Stimulated activated CD8-positive, alpha-beta memory T cell treated with anti-CD3 and anti-CD28 coated beads, Interleukin-4, amount 100 ng/mL, for 24 hours (primary cell): ENCODE data around the gene SAMD11.

Experiments
- DNase-seq: peaks from one replicate; pipeline ENCODE4 v3.0.0-alpha.2; 2020; ENCODE audit warnings: low read depth

SAMD11 gene

DNA sequence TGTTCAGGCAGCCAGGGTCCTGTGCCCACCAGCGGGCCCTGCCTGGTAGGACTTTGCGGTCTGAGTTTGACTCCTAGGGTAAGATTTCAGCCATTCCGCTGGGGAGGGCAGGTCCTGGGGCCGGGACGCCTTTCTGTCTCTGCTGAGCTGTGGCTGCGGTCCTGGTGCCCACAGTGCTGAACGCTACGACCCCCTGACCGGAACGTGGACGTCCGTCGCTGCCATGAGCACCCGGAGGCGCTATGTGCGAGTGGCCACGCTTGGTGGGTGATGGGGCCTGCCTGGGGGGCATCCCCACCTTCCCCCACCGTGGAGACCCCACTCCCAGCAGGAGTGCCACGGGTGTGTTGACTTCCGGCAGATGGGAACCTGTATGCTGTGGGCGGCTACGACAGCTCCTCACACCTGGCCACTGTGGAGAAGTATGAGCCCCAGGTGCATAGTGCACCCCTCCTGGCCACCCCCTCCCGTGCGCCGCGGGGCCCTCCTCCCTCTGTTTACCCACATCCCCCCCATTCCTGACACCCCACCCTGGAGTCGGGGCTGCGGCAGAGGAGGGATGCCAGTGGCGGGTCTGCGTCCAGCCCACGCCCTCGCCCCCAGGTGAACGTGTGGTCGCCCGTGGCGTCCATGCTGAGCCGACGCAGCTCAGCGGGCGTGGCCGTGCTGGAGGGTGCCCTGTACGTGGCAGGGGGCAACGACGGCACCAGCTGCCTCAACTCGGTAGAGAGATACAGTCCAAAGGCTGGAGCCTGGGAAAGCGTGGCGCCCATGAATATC lies 40.2 kb downstream of the SAMD11 start:
- no peak for DNase-seq

DNA sequence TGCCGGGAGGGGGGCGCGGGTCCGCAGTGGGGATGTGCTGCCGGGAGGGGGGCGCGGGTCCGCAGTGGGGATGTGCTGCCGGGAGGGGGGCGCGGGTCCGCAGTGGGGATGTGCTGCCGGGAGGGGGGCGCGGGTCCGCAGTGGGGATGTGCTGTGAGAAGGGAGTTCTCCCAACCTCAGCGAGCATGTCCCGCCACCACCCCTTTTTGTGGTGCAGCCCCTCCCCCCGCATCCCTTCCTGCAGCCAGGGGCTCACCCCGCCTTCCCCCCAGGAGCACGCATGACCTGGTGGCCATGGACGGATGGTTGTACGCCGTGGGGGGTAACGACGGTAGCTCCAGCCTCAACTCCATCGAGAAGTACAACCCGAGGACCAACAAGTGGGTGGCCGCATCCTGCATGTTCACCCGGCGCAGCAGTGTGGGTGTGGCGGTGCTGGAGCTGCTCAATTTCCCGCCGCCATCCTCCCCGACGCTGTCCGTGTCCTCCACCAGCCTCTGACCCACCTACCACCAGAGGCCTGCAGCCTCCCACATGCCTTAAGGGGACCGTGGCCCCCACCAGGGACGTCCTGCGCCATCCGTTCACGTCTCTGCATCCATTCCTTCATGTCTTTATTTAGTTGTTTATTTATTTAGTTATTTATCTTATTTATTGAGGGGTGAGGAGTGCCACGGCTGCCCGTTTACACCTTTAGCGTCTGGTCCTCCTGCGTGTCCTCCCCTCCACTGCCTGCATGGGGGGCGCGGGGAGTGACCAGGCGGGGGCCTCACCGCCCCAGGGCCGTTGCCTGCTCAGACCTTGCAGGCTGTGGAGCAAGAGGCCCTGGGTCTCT lies 41.2 kb downstream of the SAMD11 start:
- no peak for DNase-seq

DNA sequence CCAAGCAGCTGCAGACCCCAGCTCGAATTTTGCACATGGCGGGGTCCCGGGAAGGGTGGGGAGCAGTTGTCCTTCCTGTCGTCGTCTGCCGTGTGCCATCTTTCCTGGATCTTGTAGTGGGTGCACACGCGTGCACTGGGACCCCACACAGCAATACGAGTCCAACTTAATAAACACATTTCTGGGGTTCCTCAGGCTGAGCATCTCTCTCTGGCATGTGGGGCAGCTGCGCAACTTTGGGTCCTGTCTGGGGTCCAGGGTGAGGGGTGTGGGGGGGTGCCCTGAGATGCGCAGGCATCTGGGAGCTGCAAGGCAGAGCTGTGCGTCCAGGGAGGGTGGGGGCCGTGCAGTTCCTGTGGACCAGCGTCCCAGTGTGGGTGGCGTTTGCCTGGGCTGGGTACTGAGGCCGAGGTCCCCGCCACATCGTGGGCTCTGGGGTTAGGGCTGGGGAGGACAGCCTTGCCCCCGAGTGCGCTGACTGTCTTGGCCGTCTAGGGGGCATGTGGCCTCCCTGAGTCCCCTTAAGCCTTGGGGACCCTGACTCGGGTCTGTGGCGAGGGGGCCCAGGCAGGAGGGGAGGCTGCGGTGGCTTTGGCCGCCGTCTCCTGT lies 41.9 kb downstream of the SAMD11 start:
- DNase-seq, result no peak

DNA sequence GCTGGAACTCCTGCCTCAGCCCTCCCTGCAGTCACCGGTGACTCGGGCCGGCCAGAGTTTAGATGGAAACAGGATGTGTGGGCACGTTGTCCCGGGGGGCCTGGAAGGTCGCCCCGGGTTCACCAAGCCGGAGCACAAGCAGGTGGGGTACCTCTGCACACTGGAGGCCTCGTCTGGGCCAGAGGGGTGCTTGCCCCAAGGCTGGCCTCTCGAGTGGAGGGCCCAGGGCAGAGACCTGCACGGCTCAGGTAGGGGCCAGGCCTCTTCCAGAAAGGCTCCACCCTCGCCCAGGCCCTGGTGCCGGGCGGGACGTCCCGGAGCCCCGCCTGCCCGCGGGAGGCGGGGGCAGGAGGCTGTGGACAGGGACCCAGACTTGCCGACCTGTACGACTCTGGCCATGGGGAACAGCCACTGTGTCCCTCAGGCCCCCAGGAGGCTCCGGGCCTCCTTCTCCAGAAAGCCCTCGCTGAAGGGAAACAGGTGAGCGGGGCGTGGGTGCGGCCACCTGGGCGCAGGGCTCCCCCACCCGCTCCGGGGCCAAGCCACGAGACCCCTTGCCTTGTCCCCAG lies 42.5 kb downstream of the SAMD11 start, which contains the start of gene PLEKHN1:
Gene PLEKHN1 (plus strand): TSS at position 348 of the 569 bp plus-strand sequence. CDS start 50 bp downstream, at position 398.
- DNase-seq, result no peak

DNA sequence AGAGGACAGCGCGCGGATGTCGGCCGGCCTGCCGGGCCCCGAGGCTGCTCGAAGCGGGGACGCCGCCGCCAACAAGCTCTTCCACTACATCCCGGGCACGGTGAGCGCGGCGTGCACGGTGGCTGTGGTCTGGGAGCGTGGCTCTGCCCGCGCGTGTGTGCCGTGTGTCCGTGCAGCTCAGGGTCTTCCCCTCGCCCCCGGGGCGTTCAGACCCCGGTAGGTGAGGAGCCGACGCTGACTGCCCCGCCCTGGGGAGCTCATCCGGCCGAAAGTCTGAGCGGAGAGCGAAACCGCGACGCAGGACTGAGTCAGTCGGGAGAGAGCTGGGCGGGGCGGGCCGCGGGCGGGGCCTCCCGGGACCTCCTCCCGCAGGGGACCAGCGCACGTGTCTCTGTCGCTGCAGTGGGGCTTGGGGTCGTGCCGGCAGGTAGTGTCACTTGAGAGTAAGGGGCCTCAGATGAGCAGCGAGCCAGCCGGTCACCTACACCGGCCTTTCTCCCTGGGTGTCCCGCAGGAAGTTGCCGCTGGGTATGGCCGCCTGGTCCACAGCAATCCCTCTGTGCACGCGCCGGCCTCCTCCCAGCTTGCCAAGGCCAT lies 43.1 kb downstream of the SAMD11 start:
- DNase-seq, result peak; percentile 81

DNA sequence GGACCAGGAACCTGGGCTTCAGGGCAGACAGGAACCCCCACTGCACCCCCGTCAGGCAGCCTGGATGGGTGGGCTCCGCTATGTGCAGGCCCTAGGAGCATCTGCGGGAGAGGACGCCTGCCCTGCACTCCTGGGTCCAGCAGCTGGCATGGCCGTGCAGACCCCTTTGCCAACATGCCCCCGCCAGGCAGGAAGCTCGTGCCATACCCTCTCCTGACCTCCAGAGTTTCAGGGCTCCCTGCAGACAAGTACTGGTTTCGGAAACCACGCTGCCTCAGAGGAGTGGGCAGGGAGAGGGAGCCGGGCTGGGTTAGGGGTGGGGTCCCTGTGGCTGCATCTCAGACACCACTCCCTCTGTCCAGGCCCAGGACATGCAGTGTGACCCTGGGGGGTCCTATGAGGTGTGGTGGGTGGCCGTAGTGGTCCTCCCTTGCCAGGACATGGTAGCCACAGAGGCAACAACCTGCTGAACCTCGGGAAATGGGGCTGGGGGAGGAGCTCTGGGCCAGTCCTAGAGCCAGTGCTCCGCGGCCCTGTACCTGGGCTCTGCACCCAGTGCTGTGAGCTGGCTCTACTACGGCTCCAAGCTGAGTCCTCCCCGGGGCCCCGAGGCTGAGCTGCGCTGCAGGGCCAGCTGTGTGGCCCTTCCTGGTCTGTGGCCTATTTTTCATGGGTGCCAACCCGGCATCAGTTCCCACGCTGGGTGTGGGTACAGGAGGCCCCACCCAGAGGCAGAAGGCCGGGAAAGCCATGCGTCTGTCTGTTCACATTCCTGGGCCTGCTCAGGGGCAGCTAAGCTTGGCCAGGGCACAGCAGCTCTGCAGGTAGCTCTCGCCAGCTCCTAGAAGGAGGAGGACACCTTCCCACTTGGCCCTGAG lies 44.0 kb downstream of the SAMD11 start:
- no peak for DNase-seq

DNA sequence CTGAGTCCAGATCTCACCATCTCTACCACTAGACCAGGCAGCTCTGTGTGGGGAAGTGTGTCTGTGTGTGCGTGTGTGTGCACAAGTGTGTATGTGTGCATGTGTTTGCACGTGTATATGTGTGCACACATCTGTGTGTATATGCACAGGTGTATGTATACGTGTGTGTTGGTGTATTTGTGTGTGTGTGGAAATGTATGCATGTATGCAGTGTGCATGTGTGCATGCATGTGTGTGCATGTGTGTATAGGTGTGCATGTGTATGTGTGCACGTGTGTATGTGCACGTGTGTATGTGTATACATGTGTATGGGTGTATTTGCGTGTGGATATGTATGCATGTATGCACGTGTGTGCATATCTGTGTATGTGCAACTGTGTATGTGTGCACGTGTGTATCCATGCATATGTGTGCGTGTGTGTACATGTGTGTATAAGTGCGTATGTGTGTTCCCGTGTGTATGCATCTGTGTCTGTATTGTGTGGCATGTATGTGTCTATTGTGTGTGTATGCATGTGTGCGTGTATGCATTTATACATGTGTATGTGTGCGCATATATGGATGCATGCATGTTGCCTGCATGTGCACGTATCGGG lies 45.6 kb downstream of the SAMD11 start:
- no peak for DNase-seq

DNA sequence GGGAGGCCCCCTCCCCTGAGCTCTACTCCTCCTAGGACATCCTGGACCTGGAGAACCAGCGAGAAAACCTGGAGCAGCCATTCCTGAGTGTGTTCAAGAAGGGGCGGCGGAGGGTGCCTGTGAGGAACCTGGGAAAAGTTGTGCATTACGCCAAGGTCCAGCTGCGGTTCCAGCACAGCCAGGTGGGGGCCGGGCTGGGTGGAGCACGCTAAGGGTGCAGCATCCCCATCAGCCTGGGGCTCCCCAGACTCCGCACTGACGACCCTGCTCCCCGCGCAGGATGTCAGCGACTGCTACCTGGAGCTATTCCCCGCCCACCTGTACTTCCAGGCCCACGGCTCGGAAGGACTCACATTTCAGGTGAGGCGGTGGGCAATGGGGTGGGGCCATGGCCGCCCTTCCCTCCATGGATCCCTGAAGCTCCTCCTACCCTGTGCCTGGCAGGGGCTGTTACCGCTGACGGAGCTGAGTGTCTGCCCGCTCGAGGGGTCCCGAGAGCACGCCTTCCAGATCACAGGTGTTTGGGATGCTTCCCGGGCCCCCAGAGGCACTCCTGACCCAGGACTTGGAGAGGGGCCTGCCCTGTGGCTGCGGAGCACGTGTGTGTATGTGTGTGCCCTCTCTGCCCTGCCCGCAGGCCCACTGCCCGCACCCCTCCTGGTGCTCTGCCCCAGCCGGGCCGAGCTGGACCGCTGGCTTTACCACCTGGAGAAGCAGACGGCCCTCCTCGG lies 46.7 kb downstream of the SAMD11 start:
- no peak for DNase-seq

DNA sequence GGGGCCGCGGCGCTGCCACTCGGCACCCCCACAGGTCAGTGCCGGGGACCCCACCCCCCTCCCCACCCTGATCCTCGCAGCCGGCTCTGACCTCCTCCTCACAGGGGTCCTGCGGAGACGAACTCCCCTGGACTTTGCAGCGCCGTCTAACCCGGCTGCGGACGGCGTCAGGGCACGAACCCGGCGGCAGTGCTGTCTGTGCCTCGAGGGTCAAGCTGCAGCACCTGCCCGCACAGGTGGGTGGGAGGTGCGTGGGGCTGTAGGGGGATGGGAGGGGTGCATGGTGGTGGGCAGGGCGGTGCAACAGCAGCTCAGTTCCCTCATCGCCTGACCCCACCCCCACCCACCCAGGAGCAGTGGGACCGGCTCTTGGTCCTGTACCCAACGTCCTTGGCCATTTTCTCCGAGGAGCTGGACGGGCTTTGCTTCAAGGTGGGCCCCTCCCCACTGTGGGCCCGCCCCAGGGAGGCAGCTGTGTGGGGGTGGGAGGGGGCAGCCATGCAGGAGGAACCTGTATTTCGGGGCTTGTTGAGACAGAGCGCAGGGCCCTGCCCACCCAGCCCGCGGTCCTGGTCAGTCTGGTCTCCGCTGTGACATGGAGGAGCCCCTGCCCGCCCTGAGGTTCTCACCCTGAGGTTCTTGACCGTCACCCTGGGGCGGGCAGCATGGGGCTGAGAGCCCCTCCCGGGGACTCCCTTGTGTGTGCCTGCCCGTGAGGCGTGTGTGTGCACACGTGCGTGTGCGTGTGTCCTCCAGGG lies 47.4 kb downstream of the SAMD11 start:
- no peak for DNase-seq

DNA sequence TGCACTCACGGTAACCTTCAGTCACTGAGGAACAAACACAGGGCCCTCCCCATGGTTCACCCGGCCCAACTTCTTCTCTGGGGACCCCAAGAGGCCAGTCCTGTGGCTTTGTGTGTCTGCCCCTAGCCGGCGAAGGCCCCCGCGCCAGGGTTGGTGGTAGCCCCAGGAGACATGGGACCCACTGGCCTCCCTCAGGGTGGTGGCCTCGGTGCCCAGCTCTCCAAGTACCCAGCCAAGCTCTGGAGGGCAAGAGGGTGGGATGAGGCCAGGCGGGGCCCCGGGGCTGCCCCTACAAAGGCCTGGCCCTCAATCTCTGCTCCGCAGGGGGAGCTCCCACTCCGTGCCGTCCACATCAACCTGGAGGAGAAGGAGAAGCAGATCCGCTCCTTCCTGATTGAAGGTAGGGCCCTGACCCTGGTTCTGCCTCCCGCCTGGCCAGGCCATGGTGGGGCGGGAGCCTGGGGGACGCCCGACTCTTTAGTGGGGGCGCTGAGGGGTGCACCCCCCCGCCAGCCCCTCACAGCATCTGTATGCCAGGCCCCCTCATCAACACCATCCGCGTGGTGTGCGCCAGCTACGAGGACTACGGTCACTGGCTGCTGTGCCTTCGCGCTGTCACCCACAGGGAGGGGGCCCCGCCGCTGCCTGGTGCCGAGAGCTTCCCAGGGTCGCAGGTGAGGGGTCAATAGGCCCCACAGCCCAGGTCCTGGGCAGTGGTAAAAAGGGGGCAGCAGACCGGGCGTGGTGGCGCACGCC lies 48.2 kb downstream of the SAMD11 start:
- no peak for DNase-seq

DNA sequence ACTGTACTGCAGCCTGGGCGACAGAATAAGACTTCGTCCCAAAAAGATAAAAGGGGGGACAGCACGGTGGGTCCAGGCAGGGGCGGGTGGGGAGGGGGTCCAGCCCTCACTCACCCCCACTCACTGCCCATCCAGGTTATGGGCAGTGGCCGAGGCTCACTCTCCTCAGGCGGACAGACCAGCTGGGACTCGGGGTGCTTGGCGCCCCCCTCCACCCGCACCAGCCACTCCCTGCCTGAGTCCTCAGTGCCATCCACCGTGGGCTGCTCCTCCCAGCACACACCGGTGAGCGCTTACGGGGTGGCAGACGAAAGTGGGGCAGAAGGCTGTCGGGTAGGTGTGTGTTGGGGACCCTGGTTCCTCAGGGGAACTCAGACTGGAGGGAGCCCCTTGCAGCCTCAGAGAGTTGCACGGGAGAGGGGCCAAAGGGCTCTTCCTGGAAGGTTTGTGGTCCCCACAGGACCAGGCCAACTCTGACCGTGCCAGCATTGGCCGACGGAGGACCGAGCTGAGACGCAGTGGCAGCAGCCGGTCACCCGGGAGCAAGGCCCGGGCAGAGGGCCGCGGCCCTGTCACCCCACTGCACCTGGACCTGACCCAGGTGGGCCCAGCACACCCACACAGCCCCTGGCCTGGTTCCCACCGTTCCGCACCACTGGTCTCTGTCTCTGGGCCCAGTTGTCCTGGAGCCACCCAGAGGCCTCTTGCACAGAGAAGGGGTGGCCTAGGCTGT lies 49.2 kb downstream of the SAMD11 start:
- no peak for DNase-seq

DNA sequence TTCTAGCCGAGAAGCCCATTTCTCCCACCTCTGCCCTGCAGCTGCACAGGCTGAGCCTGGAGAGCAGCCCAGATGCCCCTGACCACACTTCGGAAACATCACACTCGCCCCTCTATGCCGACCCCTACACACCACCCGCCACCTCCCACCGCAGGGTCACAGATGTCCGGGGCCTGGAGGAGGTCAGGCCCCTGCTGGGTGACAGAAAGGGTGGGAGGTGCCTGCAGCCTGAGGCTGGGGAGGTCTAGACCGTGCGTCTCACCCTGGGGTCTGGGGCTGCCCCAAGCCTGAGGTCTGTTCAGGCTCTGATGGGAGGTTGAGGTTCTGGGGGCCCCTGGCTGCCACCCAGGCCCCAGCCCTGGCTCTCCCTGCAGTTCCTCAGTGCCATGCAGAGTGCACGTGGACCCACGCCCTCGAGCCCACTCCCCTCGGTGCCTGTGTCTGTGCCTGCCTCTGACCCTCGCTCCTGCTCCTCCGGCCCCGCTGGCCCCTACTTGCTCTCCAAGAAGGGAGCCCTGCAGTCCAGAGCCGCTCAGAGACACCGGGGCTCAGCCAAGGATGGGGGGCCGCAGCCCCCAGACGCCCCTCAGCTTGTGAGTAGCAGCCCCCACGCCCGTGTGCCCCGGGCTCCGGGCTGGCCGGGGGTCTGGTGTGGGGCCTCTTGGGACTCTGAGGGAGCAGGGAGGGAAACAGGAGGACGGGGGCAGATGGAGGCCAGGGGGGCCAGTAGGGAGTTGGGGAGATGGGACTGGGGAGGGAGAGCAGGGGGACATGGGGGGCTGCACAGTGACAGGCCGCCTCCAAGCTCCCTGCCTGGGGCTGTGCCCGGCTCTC lies 50.0 kb downstream of the SAMD11 start:
- no peak for DNase-seq

DNA sequence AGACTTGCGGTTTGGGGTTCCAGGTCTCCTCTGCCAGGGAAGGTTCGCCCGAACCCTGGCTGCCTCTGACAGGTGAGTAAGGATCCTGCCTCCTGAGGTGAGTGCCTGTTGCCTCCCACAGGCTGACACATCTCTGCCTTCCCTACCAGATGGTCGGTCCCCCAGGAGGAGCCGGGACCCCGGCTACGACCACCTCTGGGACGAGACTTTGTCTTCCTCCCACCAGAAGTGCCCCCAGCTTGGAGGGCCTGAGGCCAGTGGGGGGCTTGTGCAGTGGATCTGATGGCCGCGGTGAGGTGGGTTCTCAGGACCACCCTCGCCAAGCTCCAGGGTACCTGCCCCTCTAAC lies 50.5 kb downstream of the SAMD11 start:
- no peak for DNase-seq

DNA sequence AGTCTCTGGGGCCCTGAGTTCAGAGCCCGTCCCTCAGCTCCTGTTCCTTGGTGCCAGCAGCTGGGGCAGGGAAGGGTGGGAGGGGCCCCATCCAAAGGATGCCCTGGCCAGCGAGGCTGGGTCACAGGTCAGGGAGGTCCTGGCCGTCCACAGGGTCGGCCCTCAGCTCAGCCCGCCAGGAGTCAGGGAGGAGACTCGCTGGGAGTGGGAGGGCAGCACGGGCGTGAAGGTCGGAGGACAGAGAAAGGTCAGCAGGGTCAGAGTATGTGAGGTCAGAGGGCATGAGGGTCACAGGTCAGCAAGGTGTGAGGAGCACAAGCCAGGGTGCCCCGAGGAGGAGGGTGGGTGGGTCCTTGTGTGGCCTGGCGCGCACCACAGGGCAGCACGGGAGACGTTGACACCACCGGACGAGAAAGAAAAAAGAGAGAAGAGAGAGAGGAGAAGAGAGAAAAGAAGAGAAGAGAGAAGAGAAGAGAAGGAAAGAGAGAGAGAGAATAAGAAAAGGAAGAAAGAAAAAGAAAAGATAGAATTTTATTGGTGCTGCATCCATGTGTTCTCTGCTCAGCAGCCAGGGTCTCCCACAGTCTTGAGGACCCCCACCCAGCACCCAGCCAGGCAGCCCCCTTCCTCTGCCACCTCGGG lies 51.1 kb downstream of the SAMD11 start:
- no peak for DNase-seq

DNA sequence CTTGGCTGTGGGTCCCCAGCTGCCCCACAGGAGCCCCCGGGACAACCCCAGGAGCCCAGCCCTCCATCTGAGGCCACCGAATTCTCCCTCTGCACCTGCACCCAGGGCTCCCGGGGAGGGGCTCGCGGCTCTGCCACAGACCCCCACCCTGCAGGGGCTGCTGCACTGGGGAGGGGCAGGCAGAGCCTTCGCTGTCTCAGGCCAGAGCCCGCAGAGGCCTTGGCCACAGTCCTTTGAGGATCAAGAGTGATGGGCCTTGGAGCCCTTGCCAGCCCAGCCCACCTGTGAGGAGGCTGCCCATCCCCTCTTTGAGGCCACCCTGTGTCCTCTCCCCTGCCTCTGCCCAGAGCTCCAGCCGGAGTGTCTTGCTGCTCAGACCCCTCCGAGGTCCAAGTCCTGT lies 51.6 kb downstream of the SAMD11 start:
- no peak for DNase-seq

DNA sequence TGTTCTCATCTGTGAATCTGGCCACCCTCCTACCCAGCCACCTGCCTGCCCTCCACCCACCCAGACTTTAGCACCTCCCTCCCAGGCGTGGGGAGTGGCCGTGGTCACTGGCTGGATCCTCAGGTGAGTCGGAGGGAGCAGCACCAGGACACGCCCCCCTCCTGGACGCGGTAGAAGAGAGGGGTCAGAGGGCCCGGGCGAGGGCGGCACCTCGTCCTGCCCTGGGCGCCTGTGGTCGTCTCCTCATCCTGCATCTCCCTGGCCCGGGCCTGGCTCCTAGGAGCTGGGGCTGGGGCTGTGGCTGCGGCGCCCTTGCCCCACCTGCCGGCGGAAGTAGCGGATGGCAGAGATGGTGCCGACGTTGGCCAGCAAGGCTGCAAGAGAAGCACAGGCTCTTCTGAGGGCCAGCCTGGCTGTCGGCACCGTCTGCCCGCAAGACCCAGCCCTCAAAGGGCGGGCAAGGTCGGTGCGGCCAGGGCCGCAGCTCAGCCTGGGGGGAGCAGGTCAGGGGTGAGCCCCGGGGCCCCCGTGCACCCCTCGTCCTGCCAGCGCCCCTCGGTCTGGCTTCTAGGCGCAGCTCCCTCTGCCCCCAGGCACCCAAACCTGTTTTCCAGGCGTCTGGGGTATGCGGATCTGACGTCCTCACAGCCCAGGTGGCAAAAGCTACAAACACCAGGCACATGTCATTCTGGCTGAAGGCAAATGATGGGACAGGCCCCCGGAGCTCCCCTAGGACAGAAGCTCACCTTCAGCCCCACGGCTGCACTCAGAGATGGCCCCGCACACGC lies 52.4 kb downstream of the SAMD11 start:
- peak; percentile 43 for DNase-seq
